ENCODE data around the gene CACNA2D2. TPM values are rescaled to one million over a fixed set of nuclear protein-coding genes. Genes with fewer than 3 reads are reported as not detected.
A peak's percentile ranks its signal among the peaks of the same experiment; 100 is the strongest.

Gene CACNA2D2
- total RNA-seq, 1 experiment from 2014 or later = 22.0 TPM

GRCh38 chr3:50447290-50447840, 56.1 kb downstream of the CACNA2D2 start:
- Mint-ChIP-seq H3K36me3 (no peaks in the 10 kb centered on the region), H3K27me3 (ENCODE audit: low read depth) (no peaks in the 10 kb centered on the region), H3K27ac (peak overlapping the region; percentile 41; the same call in 1 of the 2 replicates), H3K4me1 (peaks cover 18% of the 10 kb centered on the region), H3K4me3 (no peak overlapping the region), H3K9me3 (no peaks in the 10 kb centered on the region)
- DNase-seq (ENCODE audit: low spot score) (no peak), ATAC-seq (no peak)
- CTCF ChIA-PET = interaction anchor here (1.2 to 1.4 kb wide), 2 partner anchors 10 to 102 kb away, joined by 3 to 5 read pairs; no protein-coding TSS in a partner anchor
- POLR2A ChIA-PET = no interaction called here
- TF ChIP-seq, protein P1, sequence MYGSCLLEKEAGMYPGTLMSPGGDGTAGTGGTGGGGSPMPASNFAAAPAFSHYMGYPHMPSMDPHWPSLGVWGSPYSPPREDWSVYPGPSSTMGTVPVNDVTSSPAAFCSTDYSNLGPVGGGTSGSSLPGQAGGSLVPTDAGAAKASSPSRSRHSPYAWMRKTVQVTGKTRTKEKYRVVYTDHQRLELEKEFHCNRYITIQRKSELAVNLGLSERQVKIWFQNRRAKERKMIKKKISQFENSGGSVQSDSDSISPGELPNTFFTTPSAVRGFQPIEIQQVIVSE (CRISPR knock-in tag; IDR thresholded peaks at IDR 0.05; ENCODE audit: borderline replicate concordance) = no peak
- TF ChIP-seq ZNF263 (CRISPR knock-in tag; IDR thresholded peaks at IDR 0.05; ENCODE audit: low read depth) (no peak), FOXJ3 (CRISPR knock-in tag; IDR thresholded peaks at IDR 0.05; ENCODE audit: borderline replicate concordance) (no peak), ZNF396 (CRISPR knock-in tag; IDR thresholded peaks at IDR 0.05; ENCODE audit: borderline replicate concordance) (no peak), AFF4 (CRISPR knock-in tag; IDR thresholded peaks at IDR 0.05; ENCODE audit: borderline replicate concordance) (no peak), SOX15 (CRISPR knock-in tag; IDR thresholded peaks at IDR 0.05) (no peak), GTF2I (CRISPR knock-in tag; conservative IDR thresholded peaks at IDR 0.05) (no peak)
- TF ChIP-seq, protein P2, sequence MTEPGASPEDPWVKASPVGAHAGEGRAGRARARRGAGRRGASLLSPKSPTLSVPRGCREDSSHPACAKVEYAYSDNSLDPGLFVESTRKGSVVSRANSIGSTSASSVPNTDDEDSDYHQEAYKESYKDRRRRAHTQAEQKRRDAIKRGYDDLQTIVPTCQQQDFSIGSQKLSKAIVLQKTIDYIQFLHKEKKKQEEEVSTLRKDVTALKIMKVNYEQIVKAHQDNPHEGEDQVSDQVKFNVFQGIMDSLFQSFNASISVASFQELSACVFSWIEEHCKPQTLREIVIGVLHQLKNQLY (CRISPR knock-in tag; IDR thresholded peaks at IDR 0.05) = no peak
- TF ChIP-seq, protein P3, sequence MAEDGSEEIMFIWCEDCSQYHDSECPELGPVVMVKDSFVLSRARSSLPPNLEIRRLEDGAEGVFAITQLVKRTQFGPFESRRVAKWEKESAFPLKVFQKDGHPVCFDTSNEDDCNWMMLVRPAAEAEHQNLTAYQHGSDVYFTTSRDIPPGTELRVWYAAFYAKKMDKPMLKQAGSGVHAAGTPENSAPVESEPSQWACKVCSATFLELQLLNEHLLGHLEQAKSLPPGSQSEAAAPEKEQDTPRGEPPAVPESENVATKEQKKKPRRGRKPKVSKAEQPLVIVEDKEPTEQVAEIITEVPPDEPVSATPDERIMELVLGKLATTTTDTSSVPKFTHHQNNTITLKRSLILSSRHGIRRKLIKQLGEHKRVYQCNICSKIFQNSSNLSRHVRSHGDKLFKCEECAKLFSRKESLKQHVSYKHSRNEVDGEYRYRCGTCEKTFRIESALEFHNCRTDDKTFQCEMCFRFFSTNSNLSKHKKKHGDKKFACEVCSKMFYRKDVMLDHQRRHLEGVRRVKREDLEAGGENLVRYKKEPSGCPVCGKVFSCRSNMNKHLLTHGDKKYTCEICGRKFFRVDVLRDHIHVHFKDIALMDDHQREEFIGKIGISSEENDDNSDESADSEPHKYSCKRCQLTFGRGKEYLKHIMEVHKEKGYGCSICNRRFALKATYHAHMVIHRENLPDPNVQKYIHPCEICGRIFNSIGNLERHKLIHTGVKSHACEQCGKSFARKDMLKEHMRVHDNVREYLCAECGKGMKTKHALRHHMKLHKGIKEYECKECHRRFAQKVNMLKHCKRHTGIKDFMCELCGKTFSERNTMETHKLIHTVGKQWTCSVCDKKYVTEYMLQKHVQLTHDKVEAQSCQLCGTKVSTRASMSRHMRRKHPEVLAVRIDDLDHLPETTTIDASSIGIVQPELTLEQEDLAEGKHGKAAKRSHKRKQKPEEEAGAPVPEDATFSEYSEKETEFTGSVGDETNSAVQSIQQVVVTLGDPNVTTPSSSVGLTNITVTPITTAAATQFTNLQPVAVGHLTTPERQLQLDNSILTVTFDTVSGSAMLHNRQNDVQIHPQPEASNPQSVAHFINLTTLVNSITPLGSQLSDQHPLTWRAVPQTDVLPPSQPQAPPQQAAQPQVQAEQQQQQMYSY (CRISPR knock-in tag; IDR thresholded peaks at IDR 0.05) = no peak

DNA sequence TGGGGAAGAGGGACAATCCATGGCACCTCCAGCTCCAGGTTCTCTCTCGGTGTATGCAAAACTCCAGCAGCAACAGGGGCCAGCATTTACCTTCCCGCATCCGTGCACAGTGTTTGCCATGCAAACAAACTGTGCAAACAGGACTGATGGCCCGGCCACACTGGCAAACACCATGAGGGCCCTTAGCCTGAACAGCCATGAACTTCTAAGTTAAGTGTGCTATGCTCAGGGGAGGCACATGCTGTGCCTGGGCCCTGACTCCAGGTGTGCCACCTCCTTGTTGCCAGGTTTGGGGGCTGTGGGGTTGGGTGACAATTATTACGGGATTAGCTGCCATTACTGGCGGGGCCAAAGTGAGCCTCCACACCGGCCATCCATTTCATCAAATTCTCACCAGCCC, 57.5 kb downstream of the CACNA2D2 start:
- TF ChIP-seq NFYB (CRISPR knock-in tag; conservative IDR thresholded peaks at IDR 0.05; ENCODE audit: low read depth) (no peak), GABPB1 (CRISPR knock-in tag; IDR thresholded peaks at IDR 0.05) (peak; percentile 50; the same call in 1 of the 2 replicates), SOX15 (CRISPR knock-in tag; IDR thresholded peaks at IDR 0.05) (no peak)
- TF ChIP-seq, protein P1 (CRISPR knock-in tag; IDR thresholded peaks at IDR 0.05; ENCODE audit: borderline replicate concordance) = no peak
- ChIA-PET CTCF (interaction anchor here (1.4 kb wide), 1 partner anchor 9 kb away, joined by 5 read pairs; no protein-coding TSS in a partner anchor), POLR2A (no interaction called here)
- H3K9me3 Mint-ChIP-seq = no peaks in the 10 kb centered on the region
- ATAC-seq (no peak), DNase-seq (ENCODE audit: low spot score) (no peak)
- no peaks in the 10 kb centered on the region for H3K27me3 Mint-ChIP-seq (ENCODE audit: low read depth)
- no peak overlapping the region for H3K4me3 Mint-ChIP-seq
- H3K27ac Mint-ChIP-seq = no peak overlapping the region
- H3K4me1 Mint-ChIP-seq = peaks cover 18% of the 10 kb centered on the region
- no peaks in the 10 kb centered on the region for H3K36me3 Mint-ChIP-seq
